Choroid plexus epithelial cell (primary cell): ENCODE results near the gene MYL12A.

ENCODE experiments used
- DNase-seq: peaks from one replicate; pipeline ENCODE4 v3.0.0-alpha.2; 2010; ENCODE audit warnings: low read depth
- H3K4me3 ChIP-seq: 2 replicates; pipeline ENCODE4 v1.5.1; 2011; ENCODE audit warnings: low read depth, mild to moderate bottlenecking, control low read depth, low read length, moderate library complexity
- CTCF ChIP-seq: conservative IDR thresholded peaks from 2 replicates; pipeline ENCODE4 v1.5.1; 2011; ENCODE audit warnings: low read depth, mild to moderate bottlenecking, control low read depth, inconsistent platforms, low read length, moderate library complexity

The MYL12A gene

GRCh38 chr18:3234457-3234856, 13.1 kb upstream of the MYL12A start:
- DNase-seq: no peak
- H3K4me3 ChIP-seq: no peak overlapping the region
- no peak for TF ChIP-seq CTCF

- H3K4me3 ChIP-seq: no peak overlapping the region
- DNase-seq: no peak
- TF ChIP-seq CTCF: no peak
Observed at GRCh38 chr18:3235846-3236245, 11.8 kb upstream of the MYL12A start.

- no peak for TF ChIP-seq CTCF
- no peak overlapping the region for H3K4me3 ChIP-seq
- DNase-seq: no peak
Observed at GRCh38 chr18:3236470-3236869, 11.1 kb upstream of the MYL12A start.

GRCh38 chr18:3238742-3239141, 8.9 kb upstream of the MYL12A start:
- DNase-seq: peak; percentile 46
- peak; percentile 59 for TF ChIP-seq CTCF

GRCh38 chr18:3245185-3245564, 2.4 kb upstream of the MYL12A start:
- no peak for TF ChIP-seq CTCF
- no peak for DNase-seq
- no peak overlapping the region for H3K4me3 ChIP-seq

More at GRCh38 chr18:3238742-3239141, 8.9 kb upstream of the MYL12A start:
- H3K4me3 ChIP-seq: no peak overlapping the region

GRCh38 chr18:3245853-3246634, 1.6 kb upstream of the MYL12A start:
- DNase-seq: peak; percentile 95

More at GRCh38 chr18:3245853-3246634, 1.6 kb upstream of the MYL12A start:
- peak; percentile 96 for TF ChIP-seq CTCF
- peak overlapping the region; percentile 59 for H3K4me3 ChIP-seq
